ENCODE results near the gene ACKR3. TPM values are rescaled to one million over a fixed set of nuclear protein-coding genes. Genes with fewer than 3 reads are reported as not detected.

The ACKR3 gene
- total RNA-seq, 4 donors from 2014 or later: 22.9 to 115 (median 64.6) TPM

GRCh38 chr2:236583621-236584203 is 14.1 kb downstream of the ACKR3 start:
- no peak for DNase-seq (ENCODE audit: low spot score)
- ATAC-seq (ENCODE audit: low FRiP score): no peak
- no peak for TF ChIP-seq CTCF (IDR thresholded peaks at IDR 0.05)

GRCh38 chr2:236584521-236585384 is 15.1 kb downstream of the ACKR3 start:
- DNase-seq (ENCODE audit: low spot score): no peak
- ATAC-seq (ENCODE audit: low FRiP score): no peak
- no peak for TF ChIP-seq CTCF (IDR thresholded peaks at IDR 0.05)

GRCh38 chr2:236585966-236586365 is 16.3 kb downstream of the ACKR3 start:
- TF ChIP-seq CTCF (IDR thresholded peaks at IDR 0.05): no peak
- ATAC-seq (ENCODE audit: low FRiP score): no peak
- no peak for DNase-seq (ENCODE audit: low spot score)

- ATAC-seq (ENCODE audit: low FRiP score) (no peak), DNase-seq (ENCODE audit: low spot score) (no peak)
- TF ChIP-seq CTCF (IDR thresholded peaks at IDR 0.05): no peak
These were observed 18.5 kb downstream of the ACKR3 start for GRCh38 chr2:236587861-236588815.

GRCh38 chr2:236588932-236589592 is 19.4 kb downstream of the ACKR3 start:
- DNase-seq (ENCODE audit: low spot score) (no peak), ATAC-seq (ENCODE audit: low FRiP score) (no peak)
- TF ChIP-seq CTCF (IDR thresholded peaks at IDR 0.05): no peak

GRCh38 chr2:236590846-236591245 is 21.2 kb downstream of the ACKR3 start:
- TF ChIP-seq CTCF (IDR thresholded peaks at IDR 0.05): no peak
- no peak for ATAC-seq (ENCODE audit: low FRiP score)
- no peak for DNase-seq (ENCODE audit: low spot score)
